Left renal pelvis (tissue), 4 donors: ENCODE measurements around the gene VIPR2. TPM values are rescaled to one million over a fixed set of nuclear protein-coding genes. Genes with fewer than 3 reads are reported as not detected.

Experiments used
- DNase-seq, 4 donors: peaks; one replicate each; pipeline ENCODE4 v3.0.0-alpha.2; 2013; ENCODE audit warnings: low read depth in 4 of 4, low spot score in 3 of 4
- polyA plus RNA-seq, 4 donors: library from polyadenylated mRNA; unstranded; fragments of 120-200 nt; gene quantifications; one replicate each; pipeline ENCODE4 v1.2.1, GENCODE V29; 2013; ENCODE audit not compliant: insufficient read length in 4 of 4

The VIPR2 gene
- polyA plus RNA-seq, 4 donors: 2.7 to 13.3 (median 3.4) TPM

DNA sequence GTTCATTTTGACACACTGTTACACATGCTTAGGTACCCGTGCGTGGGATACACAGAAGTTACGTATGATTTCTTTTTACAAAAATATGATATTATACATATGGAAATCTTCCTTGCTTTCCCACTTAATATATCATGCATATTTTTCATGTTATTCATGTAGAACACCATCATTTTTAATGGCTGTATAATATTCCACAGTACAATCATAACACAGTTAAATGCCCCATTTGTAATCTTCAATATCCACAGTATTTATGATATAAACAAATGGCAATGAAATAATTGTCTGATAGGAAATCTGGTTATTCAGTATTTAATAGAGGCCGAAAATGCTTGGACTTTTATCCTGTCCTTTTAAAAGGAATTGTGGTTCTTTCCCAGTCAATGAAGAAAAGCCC is 23.2 kb downstream of the VIPR2 start:
- DNase-seq: no peak

DNA sequence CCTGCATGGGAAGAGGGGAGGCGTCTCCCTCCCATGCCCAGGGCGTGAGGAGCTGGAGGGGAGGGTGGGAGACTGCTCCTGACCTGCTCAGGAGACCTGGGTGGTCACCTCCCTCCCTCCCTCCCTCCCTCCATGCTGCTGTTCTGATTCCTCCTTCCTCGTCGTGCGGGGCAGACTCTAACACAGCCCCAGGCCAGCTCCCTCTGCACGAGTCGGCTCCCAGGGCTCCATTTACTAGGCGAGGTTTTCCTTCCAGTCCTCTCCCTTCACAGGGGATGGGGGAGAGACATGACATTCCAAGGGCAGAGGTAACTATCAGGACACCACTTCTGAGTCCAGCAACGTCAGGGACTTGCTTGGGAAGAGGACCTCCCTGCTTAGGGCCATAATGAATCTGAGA is 23.6 kb downstream of the VIPR2 start:
- no peak for DNase-seq

GRCh38 chr7:159120540-159120919 is 24.1 kb downstream of the VIPR2 start:
- no peak for DNase-seq

GRCh38 chr7:159119851-159120539 is 24.7 kb downstream of the VIPR2 start:
- no peak for DNase-seq

- DNase-seq: no peak
Observed at GRCh38 chr7:159119026-159119741, 25.5 kb downstream of the VIPR2 start.

DNA sequence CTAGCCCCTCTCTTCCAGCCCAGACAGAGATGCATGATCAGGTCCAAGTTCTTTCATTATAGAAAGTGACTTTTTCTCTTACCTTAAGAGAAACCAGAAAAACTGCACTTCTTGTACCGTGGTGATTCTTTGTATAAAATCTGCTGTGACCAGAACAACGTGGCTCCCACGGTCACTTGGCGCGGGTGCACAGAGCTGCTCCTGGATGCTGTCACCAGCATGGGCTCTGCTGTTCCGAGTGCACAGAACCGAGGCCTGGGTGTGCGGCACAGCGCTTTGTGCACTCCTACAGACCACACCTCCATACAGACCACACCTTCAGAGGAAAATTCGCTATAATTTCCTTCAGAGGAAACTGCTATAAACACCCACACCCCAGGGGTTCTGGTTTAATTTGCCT is 26.0 kb downstream of the VIPR2 start:
- DNase-seq: no peak

DNA sequence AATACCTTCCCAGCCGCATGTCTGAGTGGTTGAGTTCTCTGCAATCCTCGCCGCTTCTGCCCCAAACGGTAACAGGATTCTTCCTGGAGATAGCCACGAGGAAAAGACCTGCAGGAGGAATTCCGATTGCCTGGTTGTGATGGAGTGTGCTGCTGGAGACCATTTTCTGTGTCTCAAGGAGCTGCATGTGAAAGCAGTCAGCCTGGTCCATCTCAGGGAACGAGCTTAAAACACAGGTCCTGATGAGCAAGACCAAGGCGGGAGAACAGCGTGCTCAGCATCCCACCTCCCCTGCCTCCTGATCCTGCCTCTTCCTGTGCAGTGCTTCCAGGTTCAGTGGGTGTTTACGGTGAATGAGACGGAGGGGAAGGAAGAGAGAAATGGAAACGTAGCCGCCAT is 26.5 kb downstream of the VIPR2 start:
- DNase-seq: no peak

GRCh38 chr7:159117366-159118196 is 27.1 kb downstream of the VIPR2 start:
- DNase-seq: peak in 1 of 4 donors; percentile 37

- no peak for DNase-seq
Observed at GRCh38 chr7:159116581-159117339, 27.9 kb downstream of the VIPR2 start.

DNA sequence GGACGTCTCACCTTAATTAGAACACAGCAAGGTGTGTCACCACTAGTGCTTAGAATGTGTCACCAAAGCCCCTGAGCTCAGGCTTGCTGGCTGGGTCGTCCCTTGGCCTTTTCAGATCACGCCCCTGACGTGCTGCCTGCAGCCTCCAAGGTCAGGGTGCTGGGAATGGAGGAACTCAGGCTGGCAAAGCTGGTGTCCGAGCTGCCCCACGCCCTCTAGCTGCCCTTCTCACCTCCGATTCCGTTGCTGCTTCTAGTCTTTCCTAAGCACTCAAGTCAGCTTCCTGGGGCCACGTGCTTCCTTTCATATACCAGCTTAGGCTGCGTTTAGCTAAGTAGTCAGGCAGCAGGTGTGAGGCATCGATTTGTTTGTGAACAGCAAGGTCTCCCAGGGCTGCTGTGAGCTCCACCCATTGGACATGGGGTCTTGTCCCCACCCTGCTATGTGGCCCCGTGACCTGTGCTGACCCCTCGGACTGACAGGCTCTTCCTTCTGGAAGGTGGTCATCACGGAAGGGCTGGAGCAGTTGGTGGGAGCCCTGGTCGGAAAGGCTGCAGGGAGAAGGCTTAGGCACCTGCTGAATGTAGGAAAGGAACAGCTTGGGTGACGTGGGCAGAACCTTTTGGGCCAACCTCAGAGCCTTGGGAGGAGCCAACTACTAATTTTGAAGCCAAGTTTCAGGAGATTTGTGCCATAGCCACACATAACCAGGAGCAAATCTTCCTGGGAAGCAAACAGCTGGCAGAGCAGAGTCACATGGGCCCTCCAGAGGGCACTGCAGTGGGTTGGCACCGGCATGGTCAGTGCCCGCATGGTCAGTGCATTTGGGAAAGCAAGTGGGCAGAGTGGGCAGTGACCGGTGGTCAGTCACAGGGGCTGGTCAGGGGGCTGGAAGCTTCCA is 28.8 kb downstream of the VIPR2 start:
- DNase-seq: no peak

DNA sequence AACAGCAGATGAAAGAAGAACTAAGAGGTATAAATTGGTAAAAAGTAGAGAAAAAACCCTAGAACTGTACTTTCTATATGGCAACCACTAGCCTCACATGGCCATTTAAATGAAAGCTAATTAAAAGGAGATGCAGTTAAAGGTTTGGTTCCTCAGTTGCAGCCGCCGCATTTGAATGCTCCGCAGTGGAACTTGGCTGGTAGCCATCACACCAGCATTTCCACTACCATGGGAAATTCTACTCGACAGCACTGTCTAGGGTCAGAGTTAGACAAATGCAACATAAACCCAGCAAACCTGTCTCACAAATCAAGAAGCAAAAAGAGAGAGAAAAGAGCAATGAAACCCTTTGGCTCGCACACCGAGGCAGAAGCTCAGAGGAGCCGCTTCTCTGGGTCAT is 29.7 kb downstream of the VIPR2 start:
- DNase-seq: peak in 1 of 4 donors; percentile 36

- DNase-seq: no peak
Observed at GRCh38 chr7:159114096-159114495, 30.6 kb downstream of the VIPR2 start.

DNA sequence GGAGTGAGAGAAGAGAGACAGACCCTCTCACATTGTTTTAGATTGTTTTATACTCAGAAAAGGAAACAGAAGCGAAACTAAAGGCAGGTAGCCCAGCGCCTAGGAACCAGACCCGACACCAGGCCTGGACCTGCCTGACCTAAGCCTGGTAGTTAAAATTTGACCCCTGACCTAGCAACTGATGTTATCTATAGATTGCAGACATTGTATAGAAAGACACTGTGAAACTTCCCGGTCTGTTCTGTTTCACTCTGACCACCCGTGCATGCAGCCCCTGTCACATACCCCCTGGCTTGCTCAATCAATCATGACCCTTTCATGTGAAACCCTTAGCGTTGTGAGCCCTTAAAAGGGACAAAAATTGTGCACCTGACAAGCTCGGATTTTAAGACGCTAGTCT is 31.6 kb downstream of the VIPR2 start:
- no peak for DNase-seq

DNA sequence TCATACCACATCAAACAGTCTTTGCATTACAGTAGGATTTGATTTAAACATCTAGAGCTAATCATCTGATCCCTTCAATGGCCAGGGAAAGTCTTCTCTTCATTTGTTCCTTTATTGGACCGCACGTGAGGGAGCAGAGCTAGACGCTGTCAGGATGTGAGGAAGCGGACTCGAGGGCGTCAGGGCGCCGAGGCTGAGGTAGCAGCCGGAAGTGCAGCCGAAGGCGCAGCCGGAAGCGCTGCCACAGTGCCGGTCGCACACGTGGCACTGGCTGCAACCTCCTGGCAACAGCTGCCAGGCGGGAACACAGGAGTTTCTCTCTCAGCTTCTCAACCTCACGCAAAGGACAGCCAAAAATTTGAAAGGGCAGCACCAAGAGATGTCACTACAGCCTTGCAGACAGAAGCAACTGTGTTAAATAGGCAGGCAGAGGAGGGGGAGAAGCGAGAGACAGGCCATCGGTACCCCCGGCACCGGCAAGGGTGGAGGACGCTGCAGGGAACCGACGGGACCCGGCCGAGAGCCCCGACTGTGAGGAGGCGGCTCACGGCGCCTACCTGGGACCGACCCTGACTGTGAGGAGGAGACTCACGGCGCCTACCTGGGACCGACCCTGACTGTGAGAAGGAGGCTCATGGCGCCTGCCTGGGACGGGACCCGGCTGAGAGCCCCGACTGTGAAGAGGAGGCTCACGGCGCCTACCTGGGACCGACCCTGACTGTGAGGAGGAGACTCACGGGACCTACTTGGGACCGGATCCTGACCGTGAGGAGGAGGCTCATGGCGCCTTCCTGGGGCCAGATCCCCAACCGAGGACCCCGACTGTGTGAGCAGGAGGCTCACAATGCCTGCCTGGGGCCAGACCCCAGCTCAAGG is 32.3 kb downstream of the VIPR2 start:
- no peak for DNase-seq

GRCh38 chr7:159109653-159110035 is 35.0 kb downstream of the VIPR2 start:
- no peak for DNase-seq

- no peak for DNase-seq
Observed at GRCh38 chr7:159108941-159109652, 35.6 kb downstream of the VIPR2 start.

DNA sequence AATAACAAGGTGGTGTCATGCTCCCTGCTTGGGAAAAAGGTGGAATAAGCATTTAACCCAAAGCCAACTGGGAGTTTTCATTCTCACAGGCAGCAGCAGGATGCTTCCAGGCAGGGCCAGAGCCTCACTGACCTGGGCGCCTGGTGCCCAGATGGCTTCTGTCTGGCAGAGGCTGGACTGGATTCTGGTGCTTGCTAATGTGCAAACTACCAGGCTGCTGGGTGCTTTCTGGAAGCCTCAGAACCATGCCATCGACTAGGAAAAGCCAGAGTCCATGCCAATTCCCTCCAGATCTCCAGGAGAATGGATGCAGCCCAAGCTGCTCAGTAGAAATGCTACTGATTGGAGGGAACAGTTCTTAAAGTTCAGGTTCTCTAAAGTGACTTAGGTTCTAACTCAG is 36.2 kb downstream of the VIPR2 start:
- no peak for DNase-seq
